H1 (cell line): ENCODE data around the gene NXPH3. TPM values are rescaled to one million over a fixed set of nuclear protein-coding genes. Genes with fewer than 3 reads are reported as not detected.

Experiments
- CTCF ChIA-PET: fragments of 300-600 bp; sonication (Branson Sonifier 250); formaldehyde crosslinking; loops from one replicate; lab custom pipeline; 2021; ENCODE audit not compliant: partially characterized antibody; lab: Charles Lee
- POLR2A ChIA-PET: fragments of 300-600 bp; sonication (Branson Sonifier 250); formaldehyde crosslinking; loops from one replicate; lab custom pipeline; 2021; ENCODE audit warnings: inconsistent platforms; ENCODE audit not compliant: partially characterized antibody; lab: Charles Lee
- DNase-seq, 2 experiments: peaks; one replicate each; pipeline versions ENCODE4 v3.0.0 to v3.0.0-alpha.2; 2010 to 2022; ENCODE audit warnings: low spot score in 2 of 2, low read depth in 1 of 2, mixed read lengths in 1 of 2
- FAIRE-seq: peaks from 2 replicates; lab custom pipeline; 2011; peaks lifted over from hg19 to GRCh38; lab: Jason Lieb, UNC
- H2AFZ ChIP-seq: 2 replicates; pipeline ENCODE4 v1.8.1; 2012; ENCODE audit warnings: low read length, inconsistent platforms
- H2AK5ac ChIP-seq: 2 replicates; pipeline ENCODE4 v1.6.1; 2013; ENCODE audit warnings: low read depth, low read length
- H2BK120ac ChIP-seq: replicated peaks from 2 replicates; pipeline ENCODE3; 2013; ENCODE audit warnings: low read depth, low read length, inconsistent platforms
- H2BK12ac ChIP-seq: 2 replicates; pipeline ENCODE4 v1.6.1; 2013; ENCODE audit warnings: low read depth, low read length
- H2BK15ac ChIP-seq: 2 replicates; pipeline ENCODE4 v1.6.1; 2013; ENCODE audit warnings: low read length
- H2BK20ac ChIP-seq: 2 replicates; pipeline ENCODE4 v1.6.1; 2013; ENCODE audit warnings: low read length
- H2BK5ac ChIP-seq: 2 replicates; pipeline ENCODE4 v1.6.1; 2013; ENCODE audit warnings: low read depth, low read length
- H3K14ac ChIP-seq: 2 replicates; pipeline ENCODE4 v1.6.1; 2013; ENCODE audit warnings: inconsistent platforms; ENCODE audit not compliant: insufficient read length
- H3K18ac ChIP-seq: 2 replicates; pipeline ENCODE4 v1.6.1; 2013; ENCODE audit warnings: low read length; ENCODE audit errors: extremely low read depth
- H3K23ac ChIP-seq: 2 replicates; pipeline ENCODE4 v1.6.1; 2013; ENCODE audit warnings: inconsistent platforms; ENCODE audit not compliant: insufficient read length
- H3K23me2 ChIP-seq: 2 replicates; pipeline ENCODE4 v1.6.1; 2013; ENCODE audit warnings: low read depth, low read length
- H3K27ac ChIP-seq: 2 replicates; pipeline ENCODE4 v1.6.1; 2011; ENCODE audit warnings: low read depth, low read length, inconsistent platforms
- H3K27me3 ChIP-seq, 4 experiments: replicated peaks in 1 of 4; 1 replicate in 1 of 4; 2 replicates in 3 of 4; pipeline versions ENCODE4 v1.6.1 to v1.8.1; 2011 to 2013; ENCODE audit warnings: low read length in 3 of 4, mild to moderate bottlenecking in 3 of 4, inconsistent platforms in 2 of 4, mixed read lengths in 2 of 4, moderate library complexity in 1 of 4; ENCODE audit not compliant: control insufficient read depth in 3 of 4, insufficient read depth in 3 of 4; ENCODE audit errors: extremely low read depth in 1 of 4
- H3K36me3 ChIP-seq, 4 experiments: 2 replicates each; pipeline versions ENCODE4 v1.6.1 to v1.8.1; 2011 to 2013; ENCODE audit warnings: mild to moderate bottlenecking in 4 of 4, low read length in 3 of 4, moderate library complexity in 2 of 4, control low read depth in 1 of 4, inconsistent platforms in 1 of 4; ENCODE audit not compliant: insufficient read depth in 4 of 4, control insufficient read depth in 2 of 4
- H3K4ac ChIP-seq: replicated peaks from 2 replicates; pipeline ENCODE3; 2013; ENCODE audit warnings: low read length, low read depth, mixed read lengths, inconsistent platforms; ENCODE audit not compliant: insufficient read length
- H3K4me1 ChIP-seq, 4 experiments: replicated peaks in 1 of 4; 1 replicate in 1 of 4; 2 replicates in 3 of 4; pipeline versions ENCODE4 v1.6.1 to v1.8.1; 2011 to 2013; ENCODE audit warnings: low read length in 3 of 4, inconsistent platforms in 2 of 4, mixed read lengths in 1 of 4; ENCODE audit not compliant: insufficient read depth in 4 of 4, control insufficient read depth in 3 of 4
- H3K4me2 ChIP-seq, 2 experiments: 2 replicates each; pipeline versions ENCODE4 v1.6.1 to v1.8.1; 2011 to 2013; ENCODE audit warnings: low read depth in 2 of 2, low read length in 2 of 2, control low read depth in 1 of 2, inconsistent platforms in 1 of 2, mild to moderate bottlenecking in 1 of 2; ENCODE audit not compliant: insufficient read depth in 1 of 2
- H3K4me3 ChIP-seq, 4 experiments: fragments of 200-600, 300-600 bp in 1 of 4; sonication (generic), shearing (Covaris generic), sonication (Bioruptor Twin) in 1 of 4; 2 replicates each; pipeline versions ENCODE4 v1.5.1 to v1.8.1; 2011 to 2016; ENCODE audit warnings: low read length in 4 of 4, low read depth in 3 of 4, control low read depth in 2 of 4, inconsistent platforms in 2 of 4, mild to moderate bottlenecking in 2 of 4, mixed read lengths in 1 of 4, moderate library complexity in 1 of 4; ENCODE audit not compliant: insufficient read depth in 2 of 4; ENCODE audit errors: extremely low read depth in 1 of 4
- H3K56ac ChIP-seq: replicated peaks from 2 replicates; pipeline ENCODE3; 2013; ENCODE audit warnings: low read depth, mild to moderate bottlenecking, mixed read lengths, low read length, inconsistent platforms; ENCODE audit not compliant: insufficient read length
- H3K79me1 ChIP-seq: 2 replicates; pipeline ENCODE4 v1.6.1; 2013; ENCODE audit warnings: low read depth, low read length, control low read depth
- H3K79me2 ChIP-seq, 2 experiments: 2 replicates each; pipeline versions ENCODE4 v1.6.1 to v1.8.1; 2012 to 2013; ENCODE audit warnings: low read length in 2 of 2, mild to moderate bottlenecking in 2 of 2, inconsistent platforms in 1 of 2; ENCODE audit not compliant: insufficient read depth in 2 of 2, control insufficient read depth in 1 of 2
- H3K9ac ChIP-seq, 4 experiments: replicated peaks in 1 of 4; 1 replicate in 1 of 4; 2 replicates in 3 of 4; pipeline versions ENCODE4 v1.6.1 to v1.8.1; 2011 to 2013; ENCODE audit warnings: low read depth in 3 of 4, low read length in 3 of 4, control low read depth in 2 of 4, mild to moderate bottlenecking in 2 of 4, moderate library complexity in 2 of 4, inconsistent platforms in 1 of 4; ENCODE audit errors: extremely low read depth in 1 of 4
- H3K9me3 ChIP-seq, 2 experiments: 2 replicates each; pipeline versions ENCODE4 v1.6.1 to v1.8.1; 2012 to 2013; ENCODE audit warnings: mild to moderate bottlenecking in 2 of 2, moderate library complexity in 2 of 2, control low read depth in 1 of 2, inconsistent platforms in 1 of 2, low read depth in 1 of 2, low read length in 1 of 2, mixed read lengths in 1 of 2; ENCODE audit not compliant: insufficient read depth in 2 of 2
- H4K20me1 ChIP-seq, 2 experiments: replicated peaks in 1 of 2; 2 replicates each; pipeline versions ENCODE3 to v1.8.1; 2011 to 2013; ENCODE audit warnings: inconsistent platforms in 2 of 2, low read length in 2 of 2, mild to moderate bottlenecking in 1 of 2; ENCODE audit not compliant: insufficient read depth in 2 of 2, control insufficient read depth in 1 of 2
- H4K5ac ChIP-seq: 2 replicates; pipeline ENCODE4 v1.6.1; 2013; ENCODE audit warnings: low read length, low read depth, mixed read lengths, inconsistent platforms; ENCODE audit not compliant: insufficient read length
- H4K8ac ChIP-seq: 2 replicates; pipeline ENCODE4 v1.8.0; 2013; ENCODE audit warnings: mild to moderate bottlenecking, moderate library complexity, low read length, inconsistent platforms; ENCODE audit not compliant: insufficient read depth; ENCODE audit errors: extremely low read depth
- H4K91ac ChIP-seq: replicated peaks from 2 replicates; pipeline ENCODE3; 2013; ENCODE audit warnings: low read length, mixed read lengths, inconsistent platforms; ENCODE audit not compliant: insufficient read length
- CREB1 ChIP-seq: IDR thresholded peaks from 2 replicates; pipeline ENCODE4 v1.6.1; 2012; ENCODE audit warnings: inconsistent platforms
- POLR2A ChIP-seq, 2 experiments: IDR thresholded peaks; 1 replicate in 1 of 2; 2 replicates in 1 of 2; pipeline ENCODE4 v1.6.1; 2011; ENCODE audit warnings: low read depth in 2 of 2, low read length in 2 of 2, mild to moderate bottlenecking in 2 of 2; ENCODE audit errors: control extremely low read depth in 1 of 2
- SP2 ChIP-seq: IDR thresholded peaks from 2 replicates; pipeline ENCODE4 v1.6.1; 2012; ENCODE audit warnings: mild to moderate bottlenecking, low read length, inconsistent platforms
- SRF ChIP-seq: IDR thresholded peaks from 2 replicates; pipeline ENCODE4 v1.6.1; 2011; ENCODE audit warnings: mild to moderate bottlenecking, low read depth, low read length, moderate library complexity
- WGBS, 2 experiments: shearing (Covaris generic) in 1 of 2; methylation state at CpG; one replicate each; pipeline versions ENCODE4 v1.1.6 to v1.1.7; 2013 to 2015; ENCODE audit warnings: low lambda C conversion rate in 2 of 2, mixed read lengths in 2 of 2, inconsistent platforms in 1 of 2, low coverage in 1 of 2, missing lambda C conversion rate in 1 of 2; ENCODE audit not compliant: insufficient replicate concordance in 2 of 2, insufficient coverage in 1 of 2, insufficient read length in 1 of 2; ENCODE audit errors: extremely low coverage in 1 of 2, missing lambda C conversion rate in 1 of 2; 5-methylcytosine and 5-hydroxymethylcytosine counted together
- polyA plus RNA-seq, 7 experiments: library from polyadenylated mRNA; depleted of rRNA in 3 of 7; stranded (reverse) in 5 of 7; unstranded in 2 of 7; fragments of >200 nt in 5 of 7; fragments of 200-250 nt in 2 of 7; gene quantifications; 1 replicate in 5 of 7; 2 replicates in 1 of 7; 4 replicates in 1 of 7; pipeline versions ENCODE4 v1.2.1 to v1.2.3, GENCODE V29; 2011 to 2013; ENCODE audit warnings: missing spikeins in 2 of 7, mixed read lengths in 2 of 7
- total RNA-seq: library from RNA; stranded (reverse); fragmentation: NEBNext Ultra II Directional; extraction: Animal tissue kit (Norgen Biotek cat#: 25700); gene quantifications from 2 replicates; pipeline ENCODE4 v1.2.1, GENCODE V29; 2021

The NXPH3 gene
- total and polyA plus RNA-seq, 2 of the 8 experiments (the other 6 are each of a cell fraction or from before 2014, with no cell fraction given) = 2.5 to 3.7 TPM

GRCh38 chr17:49564638-49565037, 11.0 kb upstream of the NXPH3 start:
- Histone ChIP-seq H3K79me2 (no peaks in the 10 kb centered on the region), H3K4me1 (peaks cover 0 to 4% (median 2%) of the 10 kb centered on the region in 4 experiments; a peak in 2 of 7 replicates), H3K14ac (no peak overlapping the region), H2BK12ac (no peak overlapping the region), H3K23me2 (no peaks in the 10 kb centered on the region), H3K4me2 (no peak overlapping the region), H4K91ac (no peak overlapping the region), H3K4ac (no peak overlapping the region), H3K36me3 (no peaks in the 10 kb centered on the region)
- no peak for TF ChIP-seq SP2
- no peak for TF ChIP-seq CREB1
- TF ChIP-seq SRF = no peak
- no peak for TF ChIP-seq POLR2A (IDR thresholded peaks at IDR 0.05; ENCODE audit: control extremely low read depth in 1 of 2, low read depth in 2 of 2, low read length in 2 of 2)
- TF ChIP-seq, all 59 proteins: peak for 0
- Histone ChIP-seq H2AFZ (no peak overlapping the region), H3K18ac (no peak overlapping the region), H2BK120ac (no peak overlapping the region), H2AK5ac (no peak overlapping the region), H3K27me3 (no peaks in the 10 kb centered on the region; a peak in 1 of 7 replicates), H3K79me1 (no peaks in the 10 kb centered on the region), H3K9ac (no peak overlapping the region), H2BK15ac (no peak overlapping the region), H4K20me1 (no peaks in the 10 kb centered on the region), H4K8ac (no peak overlapping the region), H3K27ac (no peak overlapping the region), H4K5ac (no peak overlapping the region), H3K56ac (no peak overlapping the region), H3K9me3 (no peaks in the 10 kb centered on the region), H2BK20ac (no peak overlapping the region), H2BK5ac (no peak overlapping the region), H3K4me3 (no peak overlapping the region), H3K23ac (no peak overlapping the region)
- WGBS, 2 experiments = 97% methylated on average over 4 of the region's 4 CpGs; no CpG with 5 or more reads in 1 of the 2 experiments
- ChIA-PET CTCF (interaction anchor here (0.6 to 10.3 kb wide), 7 partner anchors 8 to 396 kb away, joined by 3 to 310 read pairs (median 3); partner anchors contain the start of gene SLC35B1), POLR2A (no interaction called here)
- DNase-seq (no peak), FAIRE-seq (no peak)
